Skeletal muscle tissue (tissue), 4 donors: Measurements from ENCODE around the gene INTS1. TPM values are rescaled to one million over a fixed set of nuclear protein-coding genes. Genes with fewer than 3 reads are reported as not detected.

Source experiments
- H3K27ac ChIP-seq: one replicate; pipeline ENCODE4 v1.7.0; 2013; ENCODE audit warnings: mild to moderate bottlenecking, low read depth, low read length, inconsistent platforms
- H3K27me3 ChIP-seq, 3 donors: one replicate each; pipeline ENCODE4 v1.7.0; 2013; ENCODE audit warnings: low read length in 3 of 3; ENCODE audit not compliant: control insufficient read depth in 3 of 3, insufficient read depth in 3 of 3
- H3K36me3 ChIP-seq, 3 donors: one replicate each; pipeline ENCODE4 v1.7.0; 2013; ENCODE audit warnings: low read length in 3 of 3; ENCODE audit not compliant: control insufficient read depth in 3 of 3, insufficient read depth in 3 of 3
- H3K4me1 ChIP-seq, 3 donors: one replicate each; pipeline ENCODE4 v1.7.0; 2013; ENCODE audit warnings: low read length in 3 of 3, mild to moderate bottlenecking in 3 of 3; ENCODE audit not compliant: control insufficient read depth in 3 of 3, insufficient read depth in 3 of 3
- H3K4me3 ChIP-seq, 3 donors: one replicate each; pipeline ENCODE4 v1.7.0; 2013; ENCODE audit warnings: low read length in 3 of 3
- H3K9ac ChIP-seq, 3 donors: one replicate each; pipeline ENCODE4 v1.7.0; 2013; ENCODE audit warnings: low read length in 3 of 3, mild to moderate bottlenecking in 3 of 3, moderate library complexity in 2 of 3, low read depth in 1 of 3
- H3K9me3 ChIP-seq, 3 donors: one replicate each; pipeline ENCODE4 v1.7.0; 2013; ENCODE audit warnings: low read length in 3 of 3; ENCODE audit not compliant: control insufficient read depth in 3 of 3
- total RNA-seq: library from RNA; depleted of rRNA; stranded (reverse); fragments of >200 nt; gene quantifications from one replicate; pipeline ENCODE4 v1.2.3, GENCODE V29; 2014
- donor health status: Osteomylitis.

The INTS1 gene
- total RNA-seq, 1 donor from 2014 or later = 16.7 TPM

DNA sequence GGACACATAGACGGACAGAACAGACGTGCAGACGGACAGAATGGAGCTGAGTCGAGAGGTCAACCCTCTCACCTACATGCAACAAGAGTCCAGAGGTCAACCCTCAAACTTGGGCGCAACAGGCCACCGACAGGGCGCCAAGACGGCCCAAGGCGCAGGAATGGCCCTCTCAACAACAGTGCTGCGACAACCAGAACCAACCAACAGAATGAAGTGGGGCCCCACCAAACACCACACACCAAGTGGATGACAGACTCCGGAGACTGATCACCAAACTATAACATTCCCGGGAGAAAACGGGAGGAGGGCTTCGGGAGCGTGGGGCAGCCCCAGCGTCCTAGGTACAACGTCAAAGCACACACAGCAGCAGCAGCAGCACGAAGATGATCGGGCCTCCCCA, 13.4 kb downstream of the INTS1 start:
- Histone ChIP-seq H3K36me3 (peaks cover 67 to 74% (median 71%) of the 10 kb centered on the region in 3 donors), H3K4me3 (no peak overlapping the region), H3K27me3 (no peaks in the 10 kb centered on the region), H3K9ac (no peak overlapping the region), H3K27ac (no peak overlapping the region), H3K9me3 (no peaks in the 10 kb centered on the region), H3K4me1 (no peaks in the 10 kb centered on the region)

DNA sequence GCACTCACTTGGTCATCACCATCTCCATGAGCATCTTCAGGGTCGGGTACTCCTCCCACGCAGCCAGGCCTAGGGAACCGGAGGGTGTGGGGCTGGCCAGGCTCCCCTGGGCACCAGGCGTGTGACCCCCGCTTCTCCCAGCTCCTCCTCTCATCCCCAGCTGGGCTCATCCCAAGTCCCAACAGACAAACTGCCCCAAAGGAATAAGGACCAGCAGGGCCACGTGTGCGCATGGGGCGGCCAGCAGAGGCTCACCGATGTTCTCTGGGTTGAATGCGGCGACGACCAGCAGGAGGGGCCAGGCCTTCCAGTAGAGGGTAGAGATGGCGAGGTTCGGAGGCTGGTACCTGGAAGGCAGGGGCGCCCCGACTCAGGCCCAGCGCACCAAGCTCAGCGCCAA, 14.9 kb downstream of the INTS1 start:
- H3K36me3 ChIP-seq = peaks cover 65 to 81% (median 79%) of the 10 kb centered on the region in 3 donors
- H3K9me3 ChIP-seq = no peaks in the 10 kb centered on the region
- H3K4me3 ChIP-seq = no peak overlapping the region
- no peak overlapping the region for H3K27ac ChIP-seq
- no peak overlapping the region for H3K9ac ChIP-seq
- no peaks in the 10 kb centered on the region for H3K27me3 ChIP-seq
- H3K4me1 ChIP-seq = no peaks in the 10 kb centered on the region

DNA sequence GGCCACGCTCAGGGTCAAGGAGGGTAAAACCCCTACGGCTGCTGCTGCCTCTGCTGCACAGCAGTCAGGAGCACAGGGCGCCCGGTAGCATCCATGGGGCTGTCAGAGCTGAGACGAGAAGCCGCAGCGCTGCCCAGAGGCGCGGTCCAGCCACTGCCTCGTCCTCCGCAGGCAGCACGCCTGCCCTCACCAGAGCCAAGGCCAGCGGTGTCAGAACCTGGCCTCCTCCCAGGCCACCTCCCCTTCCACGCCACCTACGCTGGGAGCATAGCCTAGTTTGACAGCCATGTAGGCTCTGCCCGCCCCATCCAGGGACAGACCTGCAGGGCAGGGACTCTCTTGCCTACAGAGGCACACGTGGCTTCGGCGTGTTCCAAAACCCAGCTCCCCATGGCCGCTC, 16.2 kb downstream of the INTS1 start:
- Histone ChIP-seq H3K4me3 (no peak overlapping the region), H3K9me3 (no peaks in the 10 kb centered on the region), H3K9ac (no peak overlapping the region), H3K27ac (no peak overlapping the region), H3K27me3 (no peaks in the 10 kb centered on the region), H3K36me3 (peaks cover 71 to 82% (median 80%) of the 10 kb centered on the region in 3 donors), H3K4me1 (no peaks in the 10 kb centered on the region)

DNA sequence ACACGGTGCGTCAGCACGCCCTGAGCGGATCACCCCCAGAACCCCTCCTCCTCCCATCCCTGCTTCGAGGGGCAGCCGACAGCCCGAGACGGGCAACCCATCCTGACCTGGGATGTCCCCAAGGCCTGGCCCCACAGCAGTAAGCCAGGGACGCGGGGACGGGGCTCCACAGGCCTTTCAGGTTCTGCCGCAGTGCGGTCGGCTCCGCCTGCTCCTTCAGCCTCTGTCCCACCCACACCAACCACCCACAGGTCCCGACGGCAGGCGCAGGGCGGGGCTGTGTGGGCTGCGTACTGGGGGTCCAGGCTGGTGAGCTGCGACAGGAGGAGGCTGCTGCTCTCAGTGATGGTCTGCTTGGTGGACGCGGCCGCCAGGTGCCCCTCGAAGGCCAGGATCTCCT, 16.7 kb downstream of the INTS1 start:
- no peaks in the 10 kb centered on the region for H3K27me3 ChIP-seq
- peaks cover 75 to 86% (median 84%) of the 10 kb centered on the region in 3 donors for H3K36me3 ChIP-seq
- H3K9ac ChIP-seq = no peak overlapping the region
- H3K4me1 ChIP-seq = no peaks in the 10 kb centered on the region
- H3K9me3 ChIP-seq = no peaks in the 10 kb centered on the region
- no peak overlapping the region for H3K27ac ChIP-seq
- no peak overlapping the region for H3K4me3 ChIP-seq

DNA sequence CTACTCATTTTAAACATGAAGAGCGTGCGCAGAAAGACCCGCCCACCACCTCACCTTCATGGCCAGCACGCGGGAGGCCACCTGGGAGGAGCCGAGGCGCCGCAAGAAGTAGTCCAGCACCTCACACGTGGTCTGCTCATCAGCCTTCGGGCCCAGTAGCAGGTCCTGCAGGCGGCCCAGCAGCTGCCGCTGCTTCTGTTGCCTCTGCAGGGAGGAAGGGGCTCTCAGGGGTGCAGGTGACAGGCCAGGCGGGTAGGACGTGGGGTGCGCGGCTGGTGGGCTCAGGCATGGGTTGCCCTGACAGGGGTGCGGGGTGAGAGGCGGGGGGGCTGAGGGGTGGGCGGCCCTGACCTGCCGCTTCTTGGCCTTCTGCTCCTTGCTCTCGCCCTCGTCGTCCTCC, 17.6 kb downstream of the INTS1 start:
- Histone ChIP-seq H3K27ac (no peak overlapping the region), H3K9me3 (no peaks in the 10 kb centered on the region), H3K9ac (no peak overlapping the region), H3K4me1 (no peaks in the 10 kb centered on the region), H3K27me3 (no peaks in the 10 kb centered on the region), H3K4me3 (no peak overlapping the region), H3K36me3 (peaks cover 76 to 86% (median 82%) of the 10 kb centered on the region in 3 donors)

DNA sequence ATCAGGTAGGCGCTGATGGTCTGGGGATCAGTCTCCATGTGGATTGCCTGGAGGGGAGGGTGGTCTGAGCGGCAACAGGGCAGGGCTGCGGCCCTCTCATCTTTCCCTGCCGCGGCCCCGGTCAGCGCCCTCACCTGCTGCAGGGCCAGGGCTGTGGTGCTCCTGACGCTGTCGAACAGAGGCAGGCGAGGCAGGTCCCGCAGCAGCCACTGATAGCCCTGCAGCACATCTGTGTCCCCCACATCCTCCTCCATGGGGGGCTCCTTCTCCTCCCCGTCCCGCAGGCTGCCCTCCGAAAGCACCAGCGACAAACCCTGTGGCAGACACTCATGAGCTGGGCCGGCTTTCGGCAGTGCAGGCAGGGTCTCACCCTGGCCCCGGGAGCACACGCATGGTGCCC, 19.0 kb downstream of the INTS1 start:
- H3K9me3 ChIP-seq = no peaks in the 10 kb centered on the region
- H3K36me3 ChIP-seq = peaks cover 74 to 83% (median 76%) of the 10 kb centered on the region in 3 donors
- no peak overlapping the region for H3K27ac ChIP-seq
- H3K9ac ChIP-seq = no peak overlapping the region
- no peaks in the 10 kb centered on the region for H3K4me1 ChIP-seq
- H3K4me3 ChIP-seq = no peak overlapping the region
- no peaks in the 10 kb centered on the region for H3K27me3 ChIP-seq

DNA sequence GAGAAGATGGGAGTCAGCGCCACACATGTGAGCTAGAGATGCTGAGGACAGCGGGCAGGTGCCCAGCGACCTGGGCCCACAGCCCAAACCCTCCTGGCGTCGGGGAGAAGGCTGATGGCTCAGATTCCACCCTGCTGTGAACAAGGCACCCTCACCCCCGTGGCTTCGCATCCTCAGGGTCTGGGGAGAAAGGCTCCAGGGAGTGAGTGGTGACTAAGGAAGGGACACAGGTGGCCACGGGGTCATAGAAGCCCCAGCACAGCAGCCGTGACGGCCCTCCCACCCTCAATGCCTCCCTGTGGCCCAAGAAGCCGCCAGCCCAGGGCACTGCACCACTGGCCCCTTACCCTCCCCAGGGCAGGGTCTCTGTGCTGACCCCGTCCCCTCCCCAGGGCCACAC, 19.6 kb downstream of the INTS1 start:
- no peak overlapping the region for H3K4me3 ChIP-seq
- H3K27me3 ChIP-seq = no peaks in the 10 kb centered on the region
- H3K27ac ChIP-seq = no peak overlapping the region
- peaks cover 74 to 83% (median 76%) of the 10 kb centered on the region in 3 donors for H3K36me3 ChIP-seq
- no peak overlapping the region for H3K9ac ChIP-seq
- H3K4me1 ChIP-seq = no peaks in the 10 kb centered on the region
- no peaks in the 10 kb centered on the region for H3K9me3 ChIP-seq

DNA sequence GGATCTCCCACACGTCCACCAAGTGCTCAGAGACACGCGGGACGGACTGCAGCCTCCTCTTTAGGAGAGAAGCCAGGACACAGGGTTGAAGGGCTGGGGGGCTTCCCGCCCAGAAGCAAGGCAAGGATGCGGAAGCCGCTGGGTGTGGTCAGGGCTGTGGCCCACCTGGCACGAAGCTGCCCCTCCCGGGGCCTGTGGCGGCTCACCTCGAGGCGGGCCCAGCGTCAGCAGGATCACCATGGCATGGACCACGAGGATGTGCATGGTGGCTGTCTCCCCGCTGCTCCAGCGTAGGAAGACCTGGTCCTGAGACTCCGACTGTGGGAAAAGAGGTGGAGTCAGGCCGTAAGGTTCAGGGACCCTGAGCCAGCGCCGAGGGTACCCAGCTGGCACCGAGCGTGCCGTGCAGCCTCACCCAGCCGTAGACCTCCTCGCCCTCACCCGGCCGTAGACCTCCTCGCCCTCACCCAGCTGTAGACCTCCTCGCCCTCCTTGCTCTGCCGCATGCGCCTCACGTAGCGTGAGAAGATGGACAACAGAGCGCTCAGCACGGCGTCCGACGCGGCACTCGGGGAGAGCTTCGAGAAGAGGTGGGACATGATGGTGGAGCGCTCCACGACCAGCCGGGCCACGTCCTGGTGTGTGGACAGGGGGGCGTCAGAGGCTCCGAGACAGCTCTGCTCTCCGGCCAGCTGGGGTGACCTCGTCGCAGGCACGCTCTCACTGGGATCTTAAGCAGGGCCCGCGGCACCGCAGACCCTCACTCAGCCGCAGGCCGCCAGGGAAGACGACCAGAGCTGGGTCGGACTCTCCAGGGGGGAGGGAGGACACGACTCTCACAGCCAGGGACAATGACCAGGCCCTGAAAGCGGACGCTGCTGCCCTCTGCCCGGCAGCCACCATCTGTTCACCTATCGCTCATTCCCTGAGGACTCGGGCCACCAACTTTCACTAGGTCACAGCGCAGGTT, 20.4 kb downstream of the INTS1 start:
- H3K4me3 ChIP-seq = no peak overlapping the region
- H3K9me3 ChIP-seq = no peaks in the 10 kb centered on the region
- H3K36me3 ChIP-seq = peaks cover 73 to 82% (median 75%) of the 10 kb centered on the region in 3 donors
- no peaks in the 10 kb centered on the region for H3K4me1 ChIP-seq
- no peaks in the 10 kb centered on the region for H3K27me3 ChIP-seq
- H3K9ac ChIP-seq = no peak overlapping the region
- no peak overlapping the region for H3K27ac ChIP-seq

DNA sequence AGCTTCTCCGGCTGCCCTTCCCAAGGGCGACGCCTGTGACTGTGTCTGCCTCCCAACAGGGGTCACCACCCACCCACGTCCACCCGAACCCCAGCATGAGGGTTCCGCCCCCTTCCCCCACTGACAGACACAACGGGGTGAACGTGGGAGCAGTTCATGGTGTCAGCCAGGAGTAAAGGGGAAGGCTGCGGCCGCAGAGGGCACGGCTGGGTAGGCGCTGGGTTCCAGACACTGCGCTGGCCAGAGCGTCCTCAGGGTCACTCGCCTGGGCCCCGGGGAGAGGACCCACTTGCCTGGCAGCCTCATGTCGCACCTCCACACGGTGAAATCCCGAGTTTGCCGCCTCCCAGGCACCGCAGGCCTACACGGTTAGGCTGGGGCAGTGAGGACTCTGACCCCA, 21.1 kb downstream of the INTS1 start:
- no peaks in the 10 kb centered on the region for H3K9me3 ChIP-seq
- H3K4me3 ChIP-seq = no peak overlapping the region
- H3K27ac ChIP-seq = no peak overlapping the region
- H3K4me1 ChIP-seq = no peaks in the 10 kb centered on the region
- H3K9ac ChIP-seq = no peak overlapping the region
- H3K27me3 ChIP-seq = no peaks in the 10 kb centered on the region
- peaks cover 67 to 81% (median 75%) of the 10 kb centered on the region in 3 donors for H3K36me3 ChIP-seq

DNA sequence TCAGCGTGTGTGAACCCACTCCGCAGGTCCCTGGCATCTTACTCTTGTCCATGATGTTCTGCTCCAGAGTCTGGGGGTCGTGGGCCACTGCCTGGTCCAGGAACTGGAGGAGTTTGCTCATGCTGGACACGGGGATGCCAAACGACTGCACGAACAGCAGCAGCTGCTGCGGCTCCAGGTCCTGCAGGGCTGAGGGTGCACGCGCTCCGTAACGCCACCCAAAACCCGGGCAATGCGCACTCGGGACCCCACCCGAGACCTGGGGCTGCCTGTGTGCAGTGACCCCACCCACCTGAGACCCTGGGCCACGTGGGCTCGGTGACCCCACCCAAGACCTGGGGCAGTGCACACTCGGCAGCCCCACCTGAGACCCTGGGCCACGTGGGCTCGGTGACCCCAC, 22.9 kb downstream of the INTS1 start:
- Histone ChIP-seq H3K4me1 (no peaks in the 10 kb centered on the region), H3K9ac (no peak overlapping the region), H3K27me3 (no peaks in the 10 kb centered on the region), H3K4me3 (no peak overlapping the region), H3K36me3 (peaks cover 69 to 74% (median 70%) of the 10 kb centered on the region in 3 donors), H3K27ac (no peak overlapping the region), H3K9me3 (no peaks in the 10 kb centered on the region)
